ENCODE results near the gene NFYB. TPM values are rescaled to one million over a fixed set of nuclear protein-coding genes. Genes with fewer than 3 reads are reported as not detected.

Gene NFYB
- 37.7 TPM for total RNA-seq
- long read RNA-seq, transcript NFYB-205 (8 exons, 1,727 nt): major isoform, 26 of 74 reads
- long read RNA-seq, transcript NFYB-201 (8 exons, 3,512 nt): minor isoform, 15 of 74 reads
- long read RNA-seq, partial matches to known transcripts: 3 of 74 reads
- long read RNA-seq, other reads (novel, unspliced or antisense): 30 of 74 reads

GRCh38 chr12:104137902-104138796 is at the start of gene NFYB:
Gene NFYB (minus strand): TSS chr12:104138210. CDS start chr12:104135453, 2,757 bp downstream.
- intact Hi-C loops (cut with DNase I): no loop called here
- H3K36me3 ChIP-seq: peaks cover 1% of the 10 kb centered on the region
- H3K4me3 ChIP-seq: peak within 1 kb of the TSS; percentile 77
- DNase-seq (peak; percentile 96), ATAC-seq (peak; percentile 99)
- peaks cover 19% of the 10 kb centered on the region for H3K4me1 ChIP-seq
- no peaks in the 10 kb centered on the region for H3K27me3 ChIP-seq
- no peaks in the 10 kb centered on the region for H3K9me3 ChIP-seq
- TF ChIP-seq, protein P1, sequence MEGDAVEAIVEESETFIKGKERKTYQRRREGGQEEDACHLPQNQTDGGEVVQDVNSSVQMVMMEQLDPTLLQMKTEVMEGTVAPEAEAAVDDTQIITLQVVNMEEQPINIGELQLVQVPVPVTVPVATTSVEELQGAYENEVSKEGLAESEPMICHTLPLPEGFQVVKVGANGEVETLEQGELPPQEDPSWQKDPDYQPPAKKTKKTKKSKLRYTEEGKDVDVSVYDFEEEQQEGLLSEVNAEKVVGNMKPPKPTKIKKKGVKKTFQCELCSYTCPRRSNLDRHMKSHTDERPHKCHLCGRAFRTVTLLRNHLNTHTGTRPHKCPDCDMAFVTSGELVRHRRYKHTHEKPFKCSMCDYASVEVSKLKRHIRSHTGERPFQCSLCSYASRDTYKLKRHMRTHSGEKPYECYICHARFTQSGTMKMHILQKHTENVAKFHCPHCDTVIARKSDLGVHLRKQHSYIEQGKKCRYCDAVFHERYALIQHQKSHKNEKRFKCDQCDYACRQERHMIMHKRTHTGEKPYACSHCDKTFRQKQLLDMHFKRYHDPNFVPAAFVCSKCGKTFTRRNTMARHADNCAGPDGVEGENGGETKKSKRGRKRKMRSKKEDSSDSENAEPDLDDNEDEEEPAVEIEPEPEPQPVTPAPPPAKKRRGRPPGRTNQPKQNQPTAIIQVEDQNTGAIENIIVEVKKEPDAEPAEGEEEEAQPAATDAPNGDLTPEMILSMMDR (IDR thresholded peaks at IDR 0.05): no peak
- H3K27ac ChIP-seq: peak within 1 kb of the TSS; percentile 86

DNA sequence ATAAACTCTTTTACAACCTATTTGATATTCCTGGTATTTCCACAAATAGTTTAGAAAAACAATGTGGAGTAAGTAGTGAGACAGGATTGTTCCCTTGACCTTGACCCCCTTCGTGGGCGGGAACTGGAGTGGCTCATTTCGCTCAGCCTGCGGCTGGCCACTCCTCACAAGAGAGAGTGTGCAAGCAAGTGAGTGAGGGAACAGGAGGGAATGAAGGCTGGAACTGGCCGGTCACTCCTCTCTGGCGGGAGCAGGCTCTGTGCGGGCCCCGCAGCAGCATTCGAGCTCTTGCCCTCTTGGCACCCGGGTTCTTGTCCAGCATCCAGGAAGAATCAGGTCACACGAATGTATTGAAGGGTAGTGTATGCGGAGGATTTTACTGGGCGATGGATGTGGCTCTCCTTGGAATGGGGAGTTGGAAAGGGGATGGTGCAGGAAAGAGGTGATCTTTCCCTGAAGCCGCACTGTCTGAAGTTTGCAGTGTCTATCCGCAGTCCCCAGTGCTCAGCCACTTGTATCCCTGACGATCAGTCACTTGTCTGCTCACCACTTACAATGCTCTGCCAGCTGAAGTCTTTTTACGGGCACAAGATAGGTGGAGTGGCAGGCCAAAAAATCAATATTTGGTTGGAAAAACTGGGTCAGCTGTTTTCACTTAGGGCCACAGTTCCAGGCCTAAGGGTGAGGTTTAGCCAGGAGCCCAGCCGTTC is 49.6 kb upstream of the NFYB start:
- Histone ChIP-seq H3K27ac (no peak overlapping the region), H3K4me1 (no peaks in the 10 kb centered on the region), H3K4me3 (no peak overlapping the region), H3K9me3 (no peaks in the 10 kb centered on the region), H3K27me3 (no peaks in the 10 kb centered on the region), H3K36me3 (no peaks in the 10 kb centered on the region)
- TF ChIP-seq, protein P1 (IDR thresholded peaks at IDR 0.05): no peak
- intact Hi-C loops (cut with DNase I): no loop called here
- ATAC-seq: peak; percentile 21
- DNase-seq: no peak

GRCh38 chr12:104183443-104183842 is 45.4 kb upstream of the NFYB start:
- H3K4me3 ChIP-seq: no peak overlapping the region
- H3K4me1 ChIP-seq: peaks cover 11% of the 10 kb centered on the region
- TF ChIP-seq, protein P1 (IDR thresholded peaks at IDR 0.05): no peak
- no peaks in the 10 kb centered on the region for H3K27me3 ChIP-seq
- ATAC-seq (no peak), DNase-seq (no peak)
- H3K36me3 ChIP-seq: no peaks in the 10 kb centered on the region
- intact Hi-C loops (cut with DNase I): no loop called here
- no peaks in the 10 kb centered on the region for H3K9me3 ChIP-seq
- no peak overlapping the region for H3K27ac ChIP-seq

DNA sequence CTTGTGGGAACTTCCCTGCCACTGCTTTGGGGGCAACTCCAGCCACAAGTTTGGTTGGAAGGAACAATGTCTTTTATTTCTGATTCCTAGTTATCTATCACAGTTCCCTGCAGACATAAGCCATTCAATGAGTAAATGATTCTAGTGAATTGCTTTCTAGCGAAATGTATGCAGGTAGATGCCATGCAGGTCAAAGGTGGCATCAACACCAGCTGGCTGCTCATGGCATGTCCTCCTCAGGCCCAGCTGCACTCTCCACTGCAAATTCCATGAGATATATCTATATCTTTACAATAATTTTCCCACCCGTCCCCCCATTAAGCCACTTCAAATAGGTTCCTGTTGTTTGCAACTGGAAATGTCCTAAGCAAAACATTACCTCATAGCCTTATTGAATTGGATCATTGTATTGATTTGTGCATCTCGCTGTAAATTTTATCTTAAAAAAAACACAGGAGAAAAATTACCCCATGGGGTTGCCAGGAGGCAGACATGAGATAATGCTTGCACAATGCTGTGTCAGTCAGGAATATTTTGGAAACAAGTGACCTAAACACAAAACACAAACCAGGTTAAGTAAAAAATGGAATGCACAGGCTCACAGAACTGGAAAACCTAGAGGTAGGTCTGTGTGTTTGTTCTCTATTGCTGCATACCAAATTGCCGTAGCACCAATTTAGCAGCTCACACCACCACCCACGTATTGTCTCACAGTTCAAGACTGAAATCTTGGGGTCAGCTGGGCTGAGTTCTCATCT is 44.8 kb upstream of the NFYB start:
- H3K27ac ChIP-seq: peak overlapping the region; percentile 55
- H3K36me3 ChIP-seq: no peaks in the 10 kb centered on the region
- H3K4me1 ChIP-seq: peaks cover 17% of the 10 kb centered on the region
- H3K4me3 ChIP-seq: no peak overlapping the region
- intact Hi-C loops (cut with DNase I): no loop called here
- TF ChIP-seq, protein P1 (IDR thresholded peaks at IDR 0.05): no peak
- DNase-seq (no peak), ATAC-seq (no peak)
- no peaks in the 10 kb centered on the region for H3K27me3 ChIP-seq
- H3K9me3 ChIP-seq: no peaks in the 10 kb centered on the region

DNA sequence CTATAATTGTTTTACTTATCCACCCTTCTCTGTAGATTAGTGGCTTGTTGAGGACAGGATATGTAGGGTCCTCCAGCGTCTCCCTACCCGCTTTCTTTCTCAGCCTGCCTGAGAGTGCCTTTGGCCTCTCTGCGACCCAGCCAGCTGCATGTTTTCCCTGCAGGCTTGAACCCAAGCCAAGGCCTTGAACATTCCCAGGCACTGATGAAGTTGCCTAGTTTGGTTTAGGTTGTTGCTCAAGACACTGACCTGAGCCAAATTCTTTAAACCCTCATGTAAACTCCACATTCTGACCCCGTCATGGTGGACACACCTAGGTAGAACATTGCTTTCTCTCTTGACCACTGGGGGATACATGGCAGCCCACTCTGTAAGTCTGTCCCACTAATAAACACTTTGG is 44.1 kb upstream of the NFYB start:
- H3K27ac ChIP-seq: peak overlapping the region; percentile 55
- H3K36me3 ChIP-seq: no peaks in the 10 kb centered on the region
- TF ChIP-seq, protein P1 (IDR thresholded peaks at IDR 0.05): no peak
- DNase-seq: no peak
- H3K4me3 ChIP-seq: no peak overlapping the region
- H3K4me1 ChIP-seq: peaks cover 21% of the 10 kb centered on the region
- intact Hi-C loops (cut with DNase I): no loop called here
- H3K27me3 ChIP-seq: no peaks in the 10 kb centered on the region
- ATAC-seq: peak; percentile 45
- H3K9me3 ChIP-seq: no peaks in the 10 kb centered on the region
